ENCODE data around the gene B4GALT3.

Gene B4GALT3

GRCh38 chr1:161200992-161201835 lies 23.9 kb upstream of the B4GALT3 start:
- Histone ChIP-seq H3K4me3 (ENCODE audit: low read depth in 1 of 2, low read length in 2 of 2) (peak overlapping the region; percentile 35 to 100), H3K9ac (ENCODE audit: low read length) (peak overlapping the region; percentile 98), H3K27ac (ENCODE audit: low read depth, low read length) (peak overlapping the region; percentile 81), H3K9me3 (ENCODE audit: low read length) (no peaks in the 10 kb centered on the region), H3K4me1 (ENCODE audit: insufficient read depth, low read length) (peaks cover 73% of the 10 kb centered on the region), H3K36me3 (ENCODE audit: insufficient read depth, low read length) (peaks cover 20% of the 10 kb centered on the region), H3K27me3 (ENCODE audit: control insufficient read depth in 1 of 2, insufficient read depth in 2 of 2, low read length in 2 of 2) (no peaks in the 10 kb centered on the region)

GRCh38 chr1:161200421-161200991 lies 23.2 kb upstream of the B4GALT3 start:
- Histone ChIP-seq H3K36me3 (ENCODE audit: insufficient read depth, low read length) (peaks cover 14% of the 10 kb centered on the region), H3K9ac (ENCODE audit: low read length) (no peak overlapping the region), H3K9me3 (ENCODE audit: low read length) (no peaks in the 10 kb centered on the region), H3K4me3 (ENCODE audit: low read depth in 1 of 2, low read length in 2 of 2) (peak overlapping the region in 1 of 2 donors; percentile 100), H3K4me1 (ENCODE audit: insufficient read depth, low read length) (peaks cover 77% of the 10 kb centered on the region), H3K27me3 (ENCODE audit: control insufficient read depth in 1 of 2, insufficient read depth in 2 of 2, low read length in 2 of 2) (no peaks in the 10 kb centered on the region), H3K27ac (ENCODE audit: low read depth, low read length) (peak overlapping the region; percentile 81)

- H3K4me3 ChIP-seq (ENCODE audit: low read depth in 1 of 2, low read length in 2 of 2), result no peak overlapping the region
- no peak overlapping the region for H3K9ac ChIP-seq (ENCODE audit: low read length)
- H3K9me3 ChIP-seq (ENCODE audit: low read length), result no peaks in the 10 kb centered on the region
- H3K36me3 ChIP-seq (ENCODE audit: insufficient read depth, low read length), result peaks cover 18% of the 10 kb centered on the region
- no peaks in the 10 kb centered on the region for H3K27me3 ChIP-seq (ENCODE audit: control insufficient read depth in 1 of 2, insufficient read depth in 2 of 2, low read length in 2 of 2)
- peaks cover 77% of the 10 kb centered on the region for H3K4me1 ChIP-seq (ENCODE audit: insufficient read depth, low read length)
- H3K27ac ChIP-seq (ENCODE audit: low read depth, low read length), result peak overlapping the region; percentile 81
These were observed 22.3 kb upstream of the B4GALT3 start for GRCh38 chr1:161199506-161200139.

GRCh38 chr1:161198897-161199431 lies 21.7 kb upstream of the B4GALT3 start, which contains the start of gene ADAMTS4:
ADAMTS4 (minus strand) TSS chr1:161199054; CDS start chr1:161198627, 427 bp downstream.
- peak within 1 kb of the TSS; percentile 22 to 53 for H3K4me3 ChIP-seq (ENCODE audit: low read depth in 1 of 2, low read length in 2 of 2)
- no peaks in the 10 kb centered on the region for H3K9me3 ChIP-seq (ENCODE audit: low read length)
- H3K4me1 ChIP-seq (ENCODE audit: insufficient read depth, low read length), result peaks cover 73% of the 10 kb centered on the region
- H3K9ac ChIP-seq (ENCODE audit: low read length), result peak within 1 kb of the TSS; percentile 50
- H3K36me3 ChIP-seq (ENCODE audit: insufficient read depth, low read length), result peaks cover 14% of the 10 kb centered on the region
- no peaks in the 10 kb centered on the region for H3K27me3 ChIP-seq (ENCODE audit: control insufficient read depth in 1 of 2, insufficient read depth in 2 of 2, low read length in 2 of 2)
- H3K27ac ChIP-seq (ENCODE audit: low read depth, low read length), result peak within 1 kb of the TSS; percentile 81

GRCh38 chr1:161198194-161198896 lies 21.0 kb upstream of the B4GALT3 start:
- peaks cover 9% of the 10 kb centered on the region for H3K36me3 ChIP-seq (ENCODE audit: insufficient read depth, low read length)
- peaks cover 66% of the 10 kb centered on the region for H3K4me1 ChIP-seq (ENCODE audit: insufficient read depth, low read length)
- no peaks in the 10 kb centered on the region for H3K27me3 ChIP-seq (ENCODE audit: control insufficient read depth in 1 of 2, insufficient read depth in 2 of 2, low read length in 2 of 2)
- H3K27ac ChIP-seq (ENCODE audit: low read depth, low read length), result peak overlapping the region; percentile 81
- peak overlapping the region; percentile 50 for H3K9ac ChIP-seq (ENCODE audit: low read length)
- peak overlapping the region; percentile 22 to 53 for H3K4me3 ChIP-seq (ENCODE audit: low read depth in 1 of 2, low read length in 2 of 2)
- H3K9me3 ChIP-seq (ENCODE audit: low read length), result no peaks in the 10 kb centered on the region

- Histone ChIP-seq H3K9ac (ENCODE audit: low read length) (peak overlapping the region; percentile 50), H3K36me3 (ENCODE audit: insufficient read depth, low read length) (peaks cover 9% of the 10 kb centered on the region), H3K27ac (ENCODE audit: low read depth, low read length) (peak overlapping the region; percentile 81), H3K9me3 (ENCODE audit: low read length) (no peaks in the 10 kb centered on the region), H3K27me3 (ENCODE audit: control insufficient read depth in 1 of 2, insufficient read depth in 2 of 2, low read length in 2 of 2) (no peaks in the 10 kb centered on the region), H3K4me3 (ENCODE audit: low read depth in 1 of 2, low read length in 2 of 2) (peak overlapping the region; percentile 22 to 53), H3K4me1 (ENCODE audit: insufficient read depth, low read length) (peaks cover 63% of the 10 kb centered on the region)
These were observed 20.4 kb upstream of the B4GALT3 start for GRCh38 chr1:161197560-161198193.

- no peaks in the 10 kb centered on the region for H3K27me3 ChIP-seq (ENCODE audit: control insufficient read depth in 1 of 2, insufficient read depth in 2 of 2, low read length in 2 of 2)
- H3K9me3 ChIP-seq (ENCODE audit: low read length), result no peaks in the 10 kb centered on the region
- H3K4me1 ChIP-seq (ENCODE audit: insufficient read depth, low read length), result peaks cover 64% of the 10 kb centered on the region
- H3K4me3 ChIP-seq (ENCODE audit: low read depth in 1 of 2, low read length in 2 of 2), result peak overlapping the region in 1 of 2 donors; percentile 53
- peaks cover 9% of the 10 kb centered on the region for H3K36me3 ChIP-seq (ENCODE audit: insufficient read depth, low read length)
- H3K9ac ChIP-seq (ENCODE audit: low read length), result peak overlapping the region; percentile 50
- peak overlapping the region; percentile 81 for H3K27ac ChIP-seq (ENCODE audit: low read depth, low read length)
These were observed 19.5 kb upstream of the B4GALT3 start for GRCh38 chr1:161196521-161197451.

- no peak overlapping the region for H3K4me3 ChIP-seq (ENCODE audit: low read depth in 1 of 2, low read length in 2 of 2)
These were observed 18.8 kb upstream of the B4GALT3 start for GRCh38 chr1:161196111-161196510.

GRCh38 chr1:161195171-161195570 lies 17.9 kb upstream of the B4GALT3 start:
- no peak overlapping the region for H3K9ac ChIP-seq (ENCODE audit: low read length)
- no peaks in the 10 kb centered on the region for H3K27me3 ChIP-seq (ENCODE audit: control insufficient read depth in 1 of 2, insufficient read depth in 2 of 2, low read length in 2 of 2)
- peaks cover 9% of the 10 kb centered on the region for H3K36me3 ChIP-seq (ENCODE audit: insufficient read depth, low read length)
- no peak overlapping the region for H3K4me3 ChIP-seq (ENCODE audit: low read depth in 1 of 2, low read length in 2 of 2)
- no peaks in the 10 kb centered on the region for H3K9me3 ChIP-seq (ENCODE audit: low read length)
- H3K27ac ChIP-seq (ENCODE audit: low read depth, low read length), result no peak overlapping the region
- peaks cover 48% of the 10 kb centered on the region for H3K4me1 ChIP-seq (ENCODE audit: insufficient read depth, low read length)

More at GRCh38 chr1:161196111-161196510, 18.8 kb upstream of the B4GALT3 start:
- peaks cover 9% of the 10 kb centered on the region for H3K36me3 ChIP-seq (ENCODE audit: insufficient read depth, low read length)
- H3K27ac ChIP-seq (ENCODE audit: low read depth, low read length), result no peak overlapping the region
- no peaks in the 10 kb centered on the region for H3K9me3 ChIP-seq (ENCODE audit: low read length)
- no peaks in the 10 kb centered on the region for H3K27me3 ChIP-seq (ENCODE audit: control insufficient read depth in 1 of 2, insufficient read depth in 2 of 2, low read length in 2 of 2)
- H3K4me1 ChIP-seq (ENCODE audit: insufficient read depth, low read length), result peaks cover 58% of the 10 kb centered on the region
- H3K9ac ChIP-seq (ENCODE audit: low read length), result no peak overlapping the region
